Measurements from ENCODE around the gene ACTR1B.
"Not testable (repeated sequence)": the region's sequence is repeated elsewhere in the genome, so short reads cannot be mapped to it uniquely, and the experiment has no call there.

Gene ACTR1B

DNA sequence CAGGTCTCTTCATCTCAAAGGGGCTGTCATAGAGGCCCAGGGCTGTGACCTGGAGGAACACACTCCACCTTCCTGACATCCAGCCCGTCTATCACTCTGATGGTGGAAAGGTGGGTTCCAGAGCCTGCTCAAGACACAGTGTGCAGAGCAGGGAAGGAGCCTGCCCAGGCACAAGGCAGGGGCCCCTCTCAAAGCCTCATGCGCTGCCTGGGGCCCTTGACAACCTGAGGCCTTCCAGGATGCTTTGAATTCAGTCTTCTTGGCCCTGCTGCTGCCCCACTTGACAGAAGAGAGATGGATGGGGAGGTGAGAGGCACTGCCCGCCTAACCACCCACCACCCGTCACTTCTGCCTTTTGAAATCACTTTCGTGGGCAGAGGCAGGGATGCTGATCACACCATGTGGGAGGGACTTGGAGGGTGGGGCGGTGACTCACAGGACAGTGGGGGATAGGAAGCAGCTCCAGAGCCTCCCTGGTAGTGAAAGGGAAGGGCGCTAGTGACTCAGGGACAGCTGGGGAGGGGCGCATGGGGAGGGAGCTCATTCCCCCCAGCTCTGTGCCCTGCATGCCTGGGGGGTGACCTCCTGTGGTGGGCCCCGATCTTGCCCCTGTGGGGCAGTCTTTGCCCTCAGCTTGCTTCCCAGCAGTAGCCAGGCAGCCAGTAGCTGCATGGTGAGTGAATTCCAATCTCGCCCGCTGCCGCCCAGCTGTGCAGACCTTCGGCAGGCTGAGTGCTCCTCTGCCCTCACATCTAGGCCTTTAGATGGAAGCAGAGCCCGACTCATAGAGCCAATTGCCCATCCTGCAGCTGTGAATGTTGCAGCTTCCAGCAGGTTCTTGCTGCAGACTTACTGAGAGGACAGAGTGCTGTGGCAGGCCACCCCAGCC is 44.7 kb downstream of the ACTR1B start:
- in situ Hi-C loops (cut with HindIII; ENCODE audit: low sequenced_read_pairs) = not testable (repeated sequence)

DNA sequence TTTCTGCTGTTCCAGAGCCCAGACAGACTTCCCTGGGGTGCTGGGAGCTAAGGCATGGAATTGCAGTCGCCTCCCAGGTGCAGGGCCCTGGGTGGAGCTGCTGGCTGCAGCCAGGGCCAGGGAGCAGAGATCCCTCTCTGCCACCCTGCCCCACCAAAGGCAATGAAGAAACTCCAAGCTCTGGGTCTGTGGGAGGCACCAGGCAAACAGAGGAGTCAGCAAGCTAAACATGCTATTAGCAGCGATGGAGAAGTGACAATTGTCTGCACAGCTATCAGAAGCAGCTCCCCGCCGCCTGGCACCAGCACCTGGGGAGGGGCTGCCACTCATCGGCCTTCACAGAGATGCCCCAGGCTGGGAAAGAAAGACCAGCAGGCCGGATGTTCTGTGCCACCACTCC is 45.9 kb downstream of the ACTR1B start:
- in situ Hi-C loops (cut with HindIII; ENCODE audit: low sequenced_read_pairs) = no loop called here

DNA sequence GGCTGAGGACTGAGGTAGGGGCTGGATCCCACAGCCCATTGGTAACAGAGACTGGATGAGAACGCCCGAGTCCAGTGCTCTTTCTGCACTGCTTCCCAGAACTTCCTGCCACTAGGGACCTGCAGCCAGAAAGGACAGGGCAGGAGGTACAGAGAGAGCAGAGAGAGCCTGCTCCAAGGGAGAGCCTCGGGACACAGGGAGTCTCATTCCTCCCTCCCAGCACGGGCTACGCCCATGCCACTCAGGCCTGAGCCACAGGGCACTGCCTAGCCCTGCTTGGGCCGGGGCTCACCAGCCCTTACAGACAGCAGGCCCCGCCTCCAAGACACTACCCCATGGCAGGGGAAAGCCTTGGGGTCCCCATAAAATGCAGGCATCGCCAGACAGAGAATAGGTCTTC is 48.1 kb downstream of the ACTR1B start:
- in situ Hi-C loops (cut with HindIII; ENCODE audit: low sequenced_read_pairs) = not testable (repeated sequence)

DNA sequence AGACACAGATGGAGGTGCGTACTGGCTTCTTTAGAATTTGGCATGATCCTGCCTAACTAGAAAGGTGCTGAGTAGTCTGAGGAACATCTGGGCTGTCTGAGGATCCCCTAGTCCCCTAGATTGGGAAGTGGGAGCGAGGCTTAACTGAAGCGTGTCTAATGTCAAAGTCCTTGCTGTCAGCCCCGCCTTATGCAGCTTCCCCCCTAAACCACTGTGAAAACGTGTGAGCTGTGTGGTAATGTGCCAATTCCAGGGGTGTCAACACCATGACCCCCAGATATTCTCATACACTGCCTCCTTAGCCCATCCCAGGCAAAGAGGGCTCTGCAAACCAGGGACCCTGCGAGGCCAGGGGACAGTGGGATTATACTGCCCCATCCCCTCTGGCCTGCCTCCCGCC is 51.9 kb downstream of the ACTR1B start:
- in situ Hi-C loops (cut with HindIII; ENCODE audit: low sequenced_read_pairs) = not testable (repeated sequence)

DNA sequence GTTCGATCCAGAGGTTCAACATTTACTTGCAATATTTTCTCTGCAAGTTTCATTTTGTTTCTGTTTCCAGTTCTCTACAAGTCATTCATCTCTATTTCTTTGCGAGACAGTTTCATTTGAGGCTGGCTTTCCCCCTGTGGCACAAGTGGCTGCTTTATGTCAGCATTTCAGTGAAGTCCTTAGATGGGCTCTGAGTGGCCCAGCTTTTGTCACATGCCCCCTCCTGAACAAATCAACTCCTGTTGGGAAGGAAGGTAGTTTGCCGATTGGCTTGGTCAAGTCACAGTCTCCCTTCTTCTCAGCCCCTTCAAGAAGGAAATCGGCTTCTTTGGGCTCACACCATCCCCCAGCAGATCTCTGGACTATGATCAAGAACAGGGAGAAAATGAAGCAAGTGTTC is 55.1 kb downstream of the ACTR1B start:
- in situ Hi-C loops (cut with HindIII; ENCODE audit: low sequenced_read_pairs) = not testable (repeated sequence)
